Epithelial cell of esophagus (primary cell): Measurements from ENCODE around the gene CD14.
"Not testable (repeated sequence)": the region's sequence is repeated elsewhere in the genome, so short reads cannot be mapped to it uniquely, and the experiment has no call there.

Experiments used
- DNase-seq: peaks from one replicate; pipeline ENCODE4 v3.0.0; 2010; ENCODE audit warnings: low read depth
- H3K4me3 ChIP-seq: 2 replicates; pipeline ENCODE4 v1.5.1; 2011; ENCODE audit warnings: mild to moderate bottlenecking, low read length, control low read depth
- CTCF ChIP-seq: IDR thresholded peaks from 2 replicates; pipeline ENCODE4 v1.5.1; 2011; ENCODE audit warnings: low read depth, mild to moderate bottlenecking, low read length, control low read depth, inconsistent platforms; ENCODE audit not compliant: insufficient read depth; ENCODE audit errors: missing control alignments

The CD14 gene

DNA sequence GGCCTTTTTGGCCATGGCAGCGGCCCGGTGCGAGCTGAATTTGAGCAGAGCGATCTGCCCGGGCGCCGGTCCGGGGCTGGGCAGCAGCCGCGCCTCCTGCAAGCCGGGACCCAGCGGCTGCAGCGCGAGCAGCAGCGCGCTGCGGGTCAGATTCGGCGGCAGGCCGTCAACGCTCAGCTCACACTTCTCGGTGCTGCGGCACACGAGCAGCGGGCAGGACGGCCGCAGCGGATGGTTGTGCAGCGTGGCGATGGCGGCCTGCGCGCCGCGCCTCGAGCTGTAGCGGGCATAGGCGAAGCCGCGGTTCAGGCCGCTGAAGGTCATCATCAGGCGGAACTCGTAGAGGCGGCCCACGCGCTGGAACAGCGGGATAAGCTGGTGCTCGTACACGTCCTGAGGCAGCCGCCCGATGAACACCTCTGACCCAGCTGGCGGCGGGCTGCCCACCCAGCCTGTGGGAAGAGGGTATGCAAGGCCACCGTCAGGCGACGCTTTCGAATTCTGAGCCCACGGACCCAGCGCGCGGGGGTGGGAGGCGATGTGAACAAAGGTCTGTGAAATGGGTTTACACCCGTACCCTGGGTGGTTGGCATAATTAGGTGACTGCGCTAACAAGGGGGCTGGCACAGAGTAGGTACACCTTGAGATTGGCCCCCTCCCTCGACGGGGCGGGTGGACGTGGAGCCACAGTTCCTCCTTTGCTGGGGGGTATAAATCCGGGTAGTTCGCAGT is 39.6 kb upstream of the CD14 start:
- no peak for DNase-seq
- no peak for TF ChIP-seq CTCF
- H3K4me3 ChIP-seq, result no peak overlapping the region

- no peak overlapping the region for H3K4me3 ChIP-seq
- no peak for DNase-seq
- no peak for TF ChIP-seq CTCF
Measured at GRCh38 chr5:140671472-140672125, 38.6 kb upstream of the CD14 start.

- not testable (repeated sequence) for H3K4me3 ChIP-seq, DNase-seq
Measured at GRCh38 chr5:140671035-140671434, 38.1 kb upstream of the CD14 start.

GRCh38 chr5:140664359-140665119 is 31.6 kb upstream of the CD14 start, which contains the start of gene WDR55:
WDR55 (plus strand) TSS chr5:140664904; CDS start chr5:140664913, 9 bp downstream.
- peak; percentile 96 for DNase-seq
- no peak for TF ChIP-seq CTCF
- peak within 1 kb of the TSS; percentile 96 for H3K4me3 ChIP-seq

DNA sequence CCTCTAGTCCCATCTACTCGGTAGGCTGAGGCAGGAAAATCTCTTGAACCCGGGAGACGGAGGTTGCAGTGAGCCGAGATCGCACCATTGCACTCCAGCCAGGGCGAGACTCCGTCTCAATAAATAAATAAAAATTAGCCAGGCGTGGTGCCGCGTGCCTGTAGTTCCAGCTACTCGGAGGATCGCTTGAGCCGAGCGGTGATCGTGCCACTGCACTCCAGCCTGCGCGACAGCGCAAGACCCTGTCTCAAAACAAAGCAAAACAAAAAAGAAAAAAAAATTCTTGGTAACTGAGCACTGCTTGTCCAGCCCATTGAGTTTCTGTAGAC is 31.0 kb upstream of the CD14 start:
- TF ChIP-seq CTCF, result no peak
- DNase-seq, result no peak
- peak overlapping the region; percentile 96 for H3K4me3 ChIP-seq

DNA sequence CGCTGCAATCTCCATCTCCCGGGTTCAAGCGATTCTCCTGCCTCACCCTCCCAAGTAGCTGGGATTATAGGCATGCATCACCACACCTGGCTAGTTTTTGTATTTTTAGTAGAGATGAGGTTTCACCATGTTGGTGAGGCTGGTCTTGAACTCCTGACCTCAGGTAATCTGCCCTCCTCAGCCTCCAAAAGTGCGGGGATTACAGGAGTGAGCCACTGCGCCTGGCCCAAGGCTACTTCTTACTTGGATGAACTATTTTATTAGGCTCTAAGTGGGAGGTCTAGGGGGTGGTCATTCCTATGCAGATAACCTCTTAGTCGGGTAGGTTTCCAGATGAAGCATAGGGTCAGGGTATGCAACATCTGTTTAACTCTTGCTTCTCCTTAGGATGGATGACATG is 27.4 kb upstream of the CD14 start:
- not testable (repeated sequence) for DNase-seq, H3K4me3 ChIP-seq

GRCh38 chr5:140658870-140659269 is 25.9 kb upstream of the CD14 start:
- no peak overlapping the region for H3K4me3 ChIP-seq
- no peak for TF ChIP-seq CTCF
- DNase-seq, result no peak

- peak overlapping the region; percentile 76 for H3K4me3 ChIP-seq
- no peak for DNase-seq
- TF ChIP-seq CTCF, result no peak
Measured at GRCh38 chr5:140647042-140647419, 14.1 kb upstream of the CD14 start.
